GM23338 (cell line): Measurements from ENCODE around the gene VAV3. TPM values are rescaled to one million over a fixed set of nuclear protein-coding genes. Genes with fewer than 3 reads are reported as not detected.

Source experiments
- ATAC-seq: fragments of 200-7000 bp; cut with Tn5 transposase; 3 replicates; pipeline ENCODE4 v1.9.1; 2020
- DNase-seq: peaks from one replicate; pipeline ENCODE4 v3.0.0-alpha.2; 2015; ENCODE audit warnings: low spot score
- H2AFZ ChIP-seq: fragments of 200-600 bp; sonication (generic); 2 replicates; pipeline ENCODE4 v1.8.0; 2016; ENCODE audit warnings: antibody characterized with exemption, mild to moderate bottlenecking, moderate library complexity
- H3F3A ChIP-seq: fragments of 200-600 bp; sonication (generic); replicated peaks from 2 replicates; pipeline ENCODE4 v1.8.0; 2017; ENCODE audit warnings: antibody characterized with exemption, mixed run types, low read depth
- H3K27ac ChIP-seq: fragments of 200-600 bp; sonication (generic); 2 replicates; pipeline ENCODE4 v1.6.1; 2016; ENCODE audit warnings: low read depth
- H3K27me3 ChIP-seq: fragments of 200-600 bp; sonication (generic); 2 replicates; pipeline ENCODE4 v1.8.0; 2016; ENCODE audit warnings: mild to moderate bottlenecking, mixed run types, moderate library complexity; ENCODE audit not compliant: insufficient read depth
- H3K36me3 ChIP-seq: fragments of 200-600 bp; sonication (generic); 2 replicates; pipeline ENCODE4 v1.8.0; 2016; ENCODE audit warnings: mild to moderate bottlenecking; ENCODE audit not compliant: insufficient read depth
- H3K4me1 ChIP-seq: fragments of 200-600 bp; sonication (generic); 2 replicates; pipeline ENCODE4 v1.8.0; 2016; ENCODE audit warnings: mild to moderate bottlenecking, moderate library complexity; ENCODE audit not compliant: insufficient read depth
- H3K4me2 ChIP-seq: fragments of 200-600 bp; sonication (generic); 2 replicates; pipeline ENCODE4 v1.7.1; 2017; ENCODE audit warnings: mixed run types
- H3K4me3 ChIP-seq: fragments of 200-600 bp; sonication (generic); 2 replicates; pipeline ENCODE4 v1.6.1; 2016; ENCODE audit warnings: mixed run types
- H3K79me2 ChIP-seq: fragments of 200-600 bp; sonication (generic); replicated peaks from 2 replicates; pipeline ENCODE4 v1.8.0; 2017; ENCODE audit warnings: mild to moderate bottlenecking; ENCODE audit not compliant: insufficient read depth
- H3K9me2 ChIP-seq: fragments of 200-600 bp; sonication (generic); 2 replicates; pipeline ENCODE4 v1.8.0; 2017; ENCODE audit not compliant: insufficient read depth
- H4K20me1 ChIP-seq: fragments of 200-600 bp; sonication (generic); replicated peaks from 2 replicates; pipeline ENCODE4 v1.8.0; 2017; ENCODE audit warnings: mild to moderate bottlenecking; ENCODE audit not compliant: insufficient read depth
- H3K27ac Mint-ChIP-seq: 2 replicates; pipeline ENCODE4 v1.8.0; 2020; ENCODE audit warnings: inconsistent platforms, mild to moderate bottlenecking, moderate library complexity, mixed read lengths
- H3K27me3 Mint-ChIP-seq: 3 replicates; pipeline ENCODE4 v1.8.0; 2022; ENCODE audit warnings: low read depth, mild to moderate bottlenecking, moderate library complexity, mixed read lengths, inconsistent platforms; ENCODE audit not compliant: insufficient read depth, poor library complexity
- H3K36me3 Mint-ChIP-seq: 3 replicates; pipeline ENCODE4 v1.8.0; 2021; ENCODE audit warnings: low read depth, mild to moderate bottlenecking, inconsistent platforms, moderate library complexity, mixed read lengths
- H3K4me1 Mint-ChIP-seq: 3 replicates; pipeline ENCODE4 v1.8.0; 2020; ENCODE audit warnings: mild to moderate bottlenecking, inconsistent platforms, mixed read lengths
- H3K4me3 Mint-ChIP-seq: 3 replicates; pipeline ENCODE4 v1.8.0; 2021; ENCODE audit warnings: moderate library complexity, mild to moderate bottlenecking, inconsistent platforms, mixed read lengths
- H3K9me3 Mint-ChIP-seq: 3 replicates; pipeline ENCODE4 v1.8.0; 2020; ENCODE audit warnings: moderate library complexity, mild to moderate bottlenecking, inconsistent platforms, mixed read lengths
- CREB1 ChIP-seq: fragments of 250-450 bp; sonication (Bioruptor Pico); IDR thresholded peaks from 2 replicates; pipeline ENCODE4 v1.5.0; 2020; ENCODE audit warnings: low read depth, mild to moderate bottlenecking, moderate library complexity
- EZH2 ChIP-seq: fragments of 200-600 bp; sonication (generic); IDR thresholded peaks from one replicate; pipeline ENCODE4 v1.8.0; 2017; ENCODE audit warnings: antibody characterized with exemption, mild to moderate bottlenecking, low read depth; ENCODE audit not compliant: unreplicated experiment
- EZH2phosphoT487 ChIP-seq: fragments of 200-600 bp; sonication (generic); IDR thresholded peaks from one replicate; pipeline ENCODE4 v1.8.1; 2018; ENCODE audit warnings: antibody characterized with exemption; ENCODE audit not compliant: unreplicated experiment
- JUNB ChIP-seq: IDR thresholded peaks from one replicate; pipeline ENCODE4 v1.6.1; 2016; ENCODE audit warnings: antibody characterized with exemption; ENCODE audit not compliant: unreplicated experiment
- NANOG ChIP-seq: IDR thresholded peaks from 2 replicates; pipeline ENCODE4 v1.6.1; 2016; ENCODE audit warnings: antibody characterized with exemption, borderline replicate concordance
- POLR2AphosphoS5 ChIP-seq: IDR thresholded peaks from 2 replicates; pipeline ENCODE4 v1.6.1; 2016; ENCODE audit warnings: antibody characterized with exemption, low read depth
- ZNF114 ChIP-seq: fragments of 250-450 bp; sonication (Bioruptor Pico); IDR thresholded peaks from 2 replicates; pipeline ENCODE4 v1.5.0; 2020; ENCODE audit warnings: mild to moderate bottlenecking, moderate library complexity
- polyA plus RNA-seq: library from polyadenylated mRNA; unstranded; fragments of >200 nt; fragmentation: Nextera tagmentation; extraction: Ambion mirVana; gene quantifications from 2 replicates; pipeline ENCODE4 v1.2.1, GENCODE V29; 2016
- total RNA-seq: library from RNA; depleted of rRNA; stranded (reverse); fragments of >200 nt; shearing (Covaris generic); gene quantifications from 2 replicates; pipeline ENCODE4 v1.2.3, GENCODE V29; 2014
- TF ChIP-seq, protein P1 (sequence below), 2 experiments: fragments of 200-600 bp in 1 of 2; sonication (generic) in 1 of 2; conservative IDR thresholded peaks; 2 replicates each; pipeline versions ENCODE4 v1.5.1 to v1.6.1; 2016 to 2017; ENCODE audit warnings: antibody characterized with exemption in 2 of 2, low read depth in 2 of 2, mild to moderate bottlenecking in 2 of 2, moderate library complexity in 1 of 2
- TF ChIP-seq, protein P2 (sequence below): fragments of 250-450 bp; sonication (Bioruptor Pico); IDR thresholded peaks from 2 replicates; pipeline ENCODE4 v1.5.0; 2020; ENCODE audit warnings: mild to moderate bottlenecking, moderate library complexity
- TF ChIP-seq, protein P3 (sequence below): IDR thresholded peaks from 2 replicates; pipeline ENCODE4 v1.6.1; 2016; ENCODE audit warnings: antibody characterized with exemption

Gene VAV3
- total and polyA plus RNA-seq, 2 experiments from 2014 or later, result 3.0 to 11.3 TPM

DNA sequence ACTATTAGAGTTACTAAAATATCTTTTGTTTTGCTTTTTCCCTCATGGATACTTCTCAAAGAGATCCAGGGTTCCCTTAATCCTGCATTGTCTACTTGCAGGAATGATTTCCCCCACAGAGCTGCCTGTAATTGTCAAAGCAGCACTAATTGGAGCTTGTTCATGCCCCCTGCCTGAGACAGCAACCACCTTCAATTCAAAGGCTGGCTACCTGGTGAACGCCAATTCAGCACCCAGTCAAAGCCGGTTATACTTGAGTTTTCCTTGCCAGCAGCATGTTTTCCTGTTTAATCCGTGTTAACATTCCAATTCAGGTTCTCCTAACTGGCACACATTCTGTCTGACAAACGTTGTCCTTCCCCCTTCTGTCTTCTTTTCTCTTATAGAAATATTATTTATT is 441.2 kb downstream of the VAV3 start:
- Mint-ChIP-seq H3K9me3 (no peaks in the 10 kb centered on the region; the same call in 2 of the 3 replicates), H3K4me1 (peaks cover 18% of the 10 kb centered on the region), H3K27me3 (no peaks in the 10 kb centered on the region), H3K4me3 (no peak overlapping the region), H3K36me3 (no peaks in the 10 kb centered on the region), H3K27ac (no peak overlapping the region)
- Histone ChIP-seq H3K79me2 (no peaks in the 10 kb centered on the region), H3K27me3 (no peaks in the 10 kb centered on the region), H3K4me3 (no peak overlapping the region), H4K20me1 (no peaks in the 10 kb centered on the region; the same call in 1 of the 2 replicates), H2AFZ (no peak overlapping the region), H3K27ac (no peak overlapping the region), H3F3A (no peaks in the 10 kb centered on the region), H3K4me2 (no peak overlapping the region), H3K4me1 (peaks cover 9% of the 10 kb centered on the region), H3K9me2 (peaks cover 7% of the 10 kb centered on the region), H3K36me3 (no peaks in the 10 kb centered on the region)
- TF ChIP-seq, protein P1, sequence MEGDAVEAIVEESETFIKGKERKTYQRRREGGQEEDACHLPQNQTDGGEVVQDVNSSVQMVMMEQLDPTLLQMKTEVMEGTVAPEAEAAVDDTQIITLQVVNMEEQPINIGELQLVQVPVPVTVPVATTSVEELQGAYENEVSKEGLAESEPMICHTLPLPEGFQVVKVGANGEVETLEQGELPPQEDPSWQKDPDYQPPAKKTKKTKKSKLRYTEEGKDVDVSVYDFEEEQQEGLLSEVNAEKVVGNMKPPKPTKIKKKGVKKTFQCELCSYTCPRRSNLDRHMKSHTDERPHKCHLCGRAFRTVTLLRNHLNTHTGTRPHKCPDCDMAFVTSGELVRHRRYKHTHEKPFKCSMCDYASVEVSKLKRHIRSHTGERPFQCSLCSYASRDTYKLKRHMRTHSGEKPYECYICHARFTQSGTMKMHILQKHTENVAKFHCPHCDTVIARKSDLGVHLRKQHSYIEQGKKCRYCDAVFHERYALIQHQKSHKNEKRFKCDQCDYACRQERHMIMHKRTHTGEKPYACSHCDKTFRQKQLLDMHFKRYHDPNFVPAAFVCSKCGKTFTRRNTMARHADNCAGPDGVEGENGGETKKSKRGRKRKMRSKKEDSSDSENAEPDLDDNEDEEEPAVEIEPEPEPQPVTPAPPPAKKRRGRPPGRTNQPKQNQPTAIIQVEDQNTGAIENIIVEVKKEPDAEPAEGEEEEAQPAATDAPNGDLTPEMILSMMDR (conservative IDR thresholded peaks at IDR 0.05; ENCODE audit: low read depth in 2 of 2), result no peak
- TF ChIP-seq EZH2phosphoT487, result no peak
- no peak for TF ChIP-seq CREB1 (CRISPR knock-in tag)
- TF ChIP-seq EZH2, result no peak
- no peak for TF ChIP-seq POLR2AphosphoS5
- TF ChIP-seq, protein P2, sequence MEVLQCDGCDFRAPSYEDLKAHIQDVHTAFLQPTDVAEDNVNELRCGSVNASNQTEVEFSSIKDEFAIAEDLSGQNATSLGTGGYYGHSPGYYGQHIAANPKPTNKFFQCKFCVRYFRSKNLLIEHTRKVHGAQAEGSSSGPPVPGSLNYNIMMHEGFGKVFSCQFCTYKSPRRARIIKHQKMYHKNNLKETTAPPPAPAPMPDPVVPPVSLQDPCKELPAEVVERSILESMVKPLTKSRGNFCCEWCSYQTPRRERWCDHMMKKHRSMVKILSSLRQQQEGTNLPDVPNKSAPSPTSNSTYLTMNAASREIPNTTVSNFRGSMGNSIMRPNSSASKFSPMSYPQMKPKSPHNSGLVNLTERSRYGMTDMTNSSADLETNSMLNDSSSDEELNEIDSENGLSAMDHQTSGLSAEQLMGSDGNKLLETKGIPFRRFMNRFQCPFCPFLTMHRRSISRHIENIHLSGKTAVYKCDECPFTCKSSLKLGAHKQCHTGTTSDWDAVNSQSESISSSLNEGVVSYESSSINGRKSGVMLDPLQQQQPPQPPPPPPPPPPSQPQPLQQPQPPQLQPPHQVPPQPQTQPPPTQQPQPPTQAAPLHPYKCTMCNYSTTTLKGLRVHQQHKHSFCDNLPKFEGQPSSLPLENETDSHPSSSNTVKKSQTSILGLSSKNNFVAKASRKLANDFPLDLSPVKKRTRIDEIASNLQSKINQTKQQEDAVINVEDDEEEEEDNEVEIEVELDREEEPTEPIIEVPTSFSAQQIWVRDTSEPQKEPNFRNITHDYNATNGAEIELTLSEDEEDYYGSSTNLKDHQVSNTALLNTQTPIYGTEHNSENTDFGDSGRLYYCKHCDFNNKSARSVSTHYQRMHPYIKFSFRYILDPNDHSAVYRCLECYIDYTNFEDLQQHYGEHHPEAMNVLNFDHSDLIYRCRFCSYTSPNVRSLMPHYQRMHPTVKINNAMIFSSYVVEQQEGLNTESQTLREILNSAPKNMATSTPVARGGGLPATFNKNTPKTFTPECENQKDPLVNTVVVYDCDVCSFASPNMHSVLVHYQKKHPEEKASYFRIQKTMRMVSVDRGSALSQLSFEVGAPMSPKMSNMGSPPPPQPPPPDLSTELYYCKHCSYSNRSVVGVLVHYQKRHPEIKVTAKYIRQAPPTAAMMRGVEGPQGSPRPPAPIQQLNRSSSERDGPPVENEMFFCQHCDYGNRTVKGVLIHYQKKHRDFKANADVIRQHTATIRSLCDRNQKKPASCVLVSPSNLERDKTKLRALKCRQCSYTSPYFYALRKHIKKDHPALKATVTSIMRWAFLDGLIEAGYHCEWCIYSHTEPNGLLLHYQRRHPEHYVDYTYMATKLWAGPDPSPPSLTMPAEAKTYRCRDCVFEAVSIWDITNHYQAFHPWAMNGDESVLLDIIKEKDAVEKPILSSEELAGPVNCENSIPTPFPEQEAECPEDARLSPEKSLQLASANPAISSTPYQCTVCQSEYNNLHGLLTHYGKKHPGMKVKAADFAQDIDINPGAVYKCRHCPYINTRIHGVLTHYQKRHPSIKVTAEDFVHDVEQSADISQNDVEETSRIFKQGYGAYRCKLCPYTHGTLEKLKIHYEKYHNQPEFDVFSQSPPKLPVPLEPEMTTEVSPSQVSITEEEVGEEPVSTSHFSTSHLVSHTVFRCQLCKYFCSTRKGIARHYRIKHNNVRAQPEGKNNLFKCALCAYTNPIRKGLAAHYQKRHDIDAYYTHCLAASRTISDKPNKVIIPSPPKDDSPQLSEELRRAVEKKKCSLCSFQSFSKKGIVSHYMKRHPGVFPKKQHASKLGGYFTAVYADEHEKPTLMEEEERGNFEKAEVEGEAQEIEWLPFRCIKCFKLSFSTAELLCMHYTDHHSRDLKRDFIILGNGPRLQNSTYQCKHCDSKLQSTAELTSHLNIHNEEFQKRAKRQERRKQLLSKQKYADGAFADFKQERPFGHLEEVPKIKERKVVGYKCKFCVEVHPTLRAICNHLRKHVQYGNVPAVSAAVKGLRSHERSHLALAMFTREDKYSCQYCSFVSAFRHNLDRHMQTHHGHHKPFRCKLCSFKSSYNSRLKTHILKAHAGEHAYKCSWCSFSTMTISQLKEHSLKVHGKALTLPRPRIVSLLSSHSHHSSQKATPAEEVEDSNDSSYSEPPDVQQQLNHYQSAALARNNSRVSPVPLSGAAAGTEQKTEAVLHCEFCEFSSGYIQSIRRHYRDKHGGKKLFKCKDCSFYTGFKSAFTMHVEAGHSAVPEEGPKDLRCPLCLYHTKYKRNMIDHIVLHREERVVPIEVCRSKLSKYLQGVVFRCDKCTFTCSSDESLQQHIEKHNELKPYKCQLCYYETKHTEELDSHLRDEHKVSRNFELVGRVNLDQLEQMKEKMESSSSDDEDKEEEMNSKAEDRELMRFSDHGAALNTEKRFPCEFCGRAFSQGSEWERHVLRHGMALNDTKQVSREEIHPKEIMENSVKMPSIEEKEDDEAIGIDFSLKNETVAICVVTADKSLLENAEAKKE, result no peak
- no peak for TF ChIP-seq ZNF114 (CRISPR knock-in tag)
- no peak for TF ChIP-seq JUNB
- TF ChIP-seq, protein P3, sequence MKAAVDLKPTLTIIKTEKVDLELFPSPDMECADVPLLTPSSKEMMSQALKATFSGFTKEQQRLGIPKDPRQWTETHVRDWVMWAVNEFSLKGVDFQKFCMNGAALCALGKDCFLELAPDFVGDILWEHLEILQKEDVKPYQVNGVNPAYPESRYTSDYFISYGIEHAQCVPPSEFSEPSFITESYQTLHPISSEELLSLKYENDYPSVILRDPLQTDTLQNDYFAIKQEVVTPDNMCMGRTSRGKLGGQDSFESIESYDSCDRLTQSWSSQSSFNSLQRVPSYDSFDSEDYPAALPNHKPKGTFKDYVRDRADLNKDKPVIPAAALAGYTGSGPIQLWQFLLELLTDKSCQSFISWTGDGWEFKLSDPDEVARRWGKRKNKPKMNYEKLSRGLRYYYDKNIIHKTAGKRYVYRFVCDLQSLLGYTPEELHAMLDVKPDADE, result no peak
- TF ChIP-seq NANOG, result no peak
- DNase-seq (no peak), ATAC-seq (peak; percentile 78)
